ENCODE data around the gene KRT77.

DNA sequence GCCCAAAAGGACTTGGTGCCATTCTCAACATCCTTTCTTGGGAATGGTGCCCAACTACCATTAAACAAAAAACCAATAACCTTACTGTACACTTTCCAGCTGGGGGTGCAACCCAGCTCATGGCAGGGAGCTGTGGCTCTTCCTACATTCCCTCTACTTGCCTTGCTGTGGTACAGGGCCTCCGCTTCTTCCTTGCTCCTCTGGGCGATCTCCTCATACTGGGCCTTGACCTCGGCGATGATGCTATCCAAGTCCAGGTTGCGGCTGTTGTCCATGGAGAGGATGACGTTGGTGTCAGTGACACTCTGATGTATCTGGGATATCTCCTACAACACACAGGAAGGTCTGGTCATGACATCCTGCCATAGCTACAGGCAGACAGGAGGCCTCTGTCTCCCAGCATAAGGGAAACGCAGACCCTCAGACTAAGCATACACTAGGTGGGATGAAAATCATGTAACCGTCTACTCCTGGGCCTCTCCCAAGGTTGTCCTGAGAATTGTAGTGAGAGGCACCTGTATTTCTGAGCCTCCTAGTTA lies 55.2 kb downstream of the KRT77 start:
- TF ChIP-seq, protein P1, sequence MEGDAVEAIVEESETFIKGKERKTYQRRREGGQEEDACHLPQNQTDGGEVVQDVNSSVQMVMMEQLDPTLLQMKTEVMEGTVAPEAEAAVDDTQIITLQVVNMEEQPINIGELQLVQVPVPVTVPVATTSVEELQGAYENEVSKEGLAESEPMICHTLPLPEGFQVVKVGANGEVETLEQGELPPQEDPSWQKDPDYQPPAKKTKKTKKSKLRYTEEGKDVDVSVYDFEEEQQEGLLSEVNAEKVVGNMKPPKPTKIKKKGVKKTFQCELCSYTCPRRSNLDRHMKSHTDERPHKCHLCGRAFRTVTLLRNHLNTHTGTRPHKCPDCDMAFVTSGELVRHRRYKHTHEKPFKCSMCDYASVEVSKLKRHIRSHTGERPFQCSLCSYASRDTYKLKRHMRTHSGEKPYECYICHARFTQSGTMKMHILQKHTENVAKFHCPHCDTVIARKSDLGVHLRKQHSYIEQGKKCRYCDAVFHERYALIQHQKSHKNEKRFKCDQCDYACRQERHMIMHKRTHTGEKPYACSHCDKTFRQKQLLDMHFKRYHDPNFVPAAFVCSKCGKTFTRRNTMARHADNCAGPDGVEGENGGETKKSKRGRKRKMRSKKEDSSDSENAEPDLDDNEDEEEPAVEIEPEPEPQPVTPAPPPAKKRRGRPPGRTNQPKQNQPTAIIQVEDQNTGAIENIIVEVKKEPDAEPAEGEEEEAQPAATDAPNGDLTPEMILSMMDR (conservative IDR thresholded peaks at IDR 0.05 in 1 of 2, IDR thresholded peaks at IDR 0.05 in 1 of 2; ENCODE audit: low read depth in 1 of 2, low read length in 2 of 2): no peak
- TF ChIP-seq EZH2 (IDR thresholded peaks at IDR 0.05; ENCODE audit: low read length, missing control alignments): no peak
